ENCODE data around the gene C19orf81. TPM values are rescaled to one million over a fixed set of nuclear protein-coding genes. Genes with fewer than 3 reads are reported as not detected.

C19orf81 gene
- polyA plus RNA-seq, 3 donors: not detected

DNA sequence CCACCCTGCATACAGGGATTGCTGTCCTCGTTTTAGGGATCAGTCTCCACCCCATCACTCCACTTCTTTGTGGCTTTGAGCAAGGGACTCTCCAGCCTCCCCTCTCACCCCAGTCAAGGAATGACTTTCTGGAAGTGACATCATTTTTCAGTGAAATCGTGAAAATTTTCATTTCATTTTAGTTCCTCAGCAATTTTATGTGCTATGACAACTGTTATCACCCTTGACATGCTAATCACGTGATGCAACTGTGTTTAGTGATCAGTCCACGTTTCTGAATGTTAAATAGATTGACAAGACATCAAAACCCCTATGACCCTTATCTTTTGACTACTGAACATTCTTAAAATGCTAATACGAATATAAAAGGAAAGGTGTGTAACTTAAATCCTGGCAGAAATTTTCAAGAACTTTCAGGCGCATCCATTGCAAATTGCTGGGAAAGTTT lies 8.0 kb downstream of the C19orf81 start:
- intact Hi-C loops (cut with micrococcal nuclease): no loop called here
- Histone ChIP-seq H3K36me3 (replicated peaks in 1 of 2; ENCODE audit: control insufficient read depth in 1 of 2, insufficient read depth in 2 of 2, low read length in 2 of 2) (no peaks in the 10 kb centered on the region), H3K27ac (ENCODE audit: low read depth in 1 of 2, low read length in 2 of 2) (no peak overlapping the region), H2AFZ (ENCODE audit: insufficient read depth, low read depth, low read length, poor library complexity, severe bottlenecking) (no peak overlapping the region), H3K9me3 (replicated peaks in 1 of 2; ENCODE audit: control insufficient read depth in 1 of 2, insufficient read depth in 1 of 2, low read length in 2 of 2) (peaks cover 28 to 34% of the 10 kb centered on the region in 2 donors), H3K4me1 (ENCODE audit: control insufficient read depth in 1 of 2, insufficient read depth in 2 of 2, low read length in 2 of 2) (peaks cover 14 to 18% of the 10 kb centered on the region in 2 donors), H4K20me1 (ENCODE audit: insufficient read depth, low read length) (no peaks in the 10 kb centered on the region), H3K4me2 (replicated peaks; ENCODE audit: extremely low read depth, low read length, poor library complexity, severe bottlenecking) (no peak overlapping the region), H3K79me2 (ENCODE audit: insufficient read depth, low read length) (no peaks in the 10 kb centered on the region), H3K27me3 (ENCODE audit: control insufficient read depth in 2 of 2, insufficient read depth in 2 of 2, low read length in 2 of 2) (peaks cover 11 to 29% of the 10 kb centered on the region in 2 donors), H3K4me3 (replicated peaks in 1 of 3; ENCODE audit: low read depth in 2 of 3, low read length in 3 of 3) (no peak overlapping the region), H3K9ac (ENCODE audit: insufficient read depth, low read length, poor library complexity, severe bottlenecking) (no peak overlapping the region)
- peaks cover 21 to 54% (median 45%) of the 10 kb centered on the region in 7 donors for H3K9me3 Mint-ChIP-seq
- H3K27me3 Mint-ChIP-seq (ENCODE audit: low read depth in 3 of 3): peaks cover 40 to 59% (median 56%) of the 10 kb centered on the region in 3 donors
- peak in 1 of 3 donors; percentile 13 for DNase-seq
- peak overlapping the region in 1 of 7 donors; percentile 66 for H3K27ac Mint-ChIP-seq
- WGBS (ENCODE audit: insufficient coverage): 92% methylated on average over 2 of the region's 6 CpGs
- H3K4me1 Mint-ChIP-seq: peaks cover 18% of the 10 kb centered on the region
- H3K4me3 Mint-ChIP-seq: peak overlapping the region; percentile 17 to 84
- TF ChIP-seq, protein P1, sequence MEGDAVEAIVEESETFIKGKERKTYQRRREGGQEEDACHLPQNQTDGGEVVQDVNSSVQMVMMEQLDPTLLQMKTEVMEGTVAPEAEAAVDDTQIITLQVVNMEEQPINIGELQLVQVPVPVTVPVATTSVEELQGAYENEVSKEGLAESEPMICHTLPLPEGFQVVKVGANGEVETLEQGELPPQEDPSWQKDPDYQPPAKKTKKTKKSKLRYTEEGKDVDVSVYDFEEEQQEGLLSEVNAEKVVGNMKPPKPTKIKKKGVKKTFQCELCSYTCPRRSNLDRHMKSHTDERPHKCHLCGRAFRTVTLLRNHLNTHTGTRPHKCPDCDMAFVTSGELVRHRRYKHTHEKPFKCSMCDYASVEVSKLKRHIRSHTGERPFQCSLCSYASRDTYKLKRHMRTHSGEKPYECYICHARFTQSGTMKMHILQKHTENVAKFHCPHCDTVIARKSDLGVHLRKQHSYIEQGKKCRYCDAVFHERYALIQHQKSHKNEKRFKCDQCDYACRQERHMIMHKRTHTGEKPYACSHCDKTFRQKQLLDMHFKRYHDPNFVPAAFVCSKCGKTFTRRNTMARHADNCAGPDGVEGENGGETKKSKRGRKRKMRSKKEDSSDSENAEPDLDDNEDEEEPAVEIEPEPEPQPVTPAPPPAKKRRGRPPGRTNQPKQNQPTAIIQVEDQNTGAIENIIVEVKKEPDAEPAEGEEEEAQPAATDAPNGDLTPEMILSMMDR (IDR thresholded peaks at IDR 0.05): no peak
- peaks cover 0 to 4% of the 10 kb centered on the region in 2 donors for H3K36me3 Mint-ChIP-seq

DNA sequence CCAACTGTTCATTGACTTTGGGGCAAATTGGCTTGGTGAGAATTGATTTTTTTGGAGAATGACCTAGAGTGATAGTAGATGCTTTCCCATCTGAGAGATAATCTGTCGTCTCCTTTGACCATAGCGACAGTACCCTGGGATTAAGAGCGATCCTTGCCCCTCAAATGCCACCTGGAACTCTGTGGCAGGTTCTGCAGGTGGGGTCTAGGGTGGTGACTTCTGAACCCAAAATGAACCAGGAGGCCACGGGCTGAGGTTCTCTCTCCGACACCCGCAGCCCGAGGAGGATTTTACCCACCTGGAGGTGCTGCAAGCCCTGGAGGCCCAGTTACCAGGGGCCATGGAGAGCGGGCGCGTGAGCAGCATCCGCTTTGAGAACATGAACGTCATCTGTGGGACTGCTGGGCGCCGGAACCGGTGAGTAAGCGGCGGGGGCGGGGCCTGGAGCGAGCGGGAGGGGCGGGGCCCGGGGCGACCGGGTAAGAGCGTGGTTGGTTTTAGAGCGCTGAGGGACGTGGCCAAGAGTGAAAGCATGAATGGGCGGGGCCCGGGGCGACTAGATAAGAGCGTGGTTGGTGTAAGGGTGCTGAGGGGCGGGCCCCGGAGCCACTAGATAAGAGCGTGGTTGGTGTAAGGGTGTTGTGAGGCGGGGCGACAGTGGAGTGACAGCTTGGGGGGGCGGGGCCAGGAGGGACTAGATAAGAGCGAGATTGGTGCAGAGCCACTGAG lies 8.6 kb downstream of the C19orf81 start:
- H3K27ac Mint-ChIP-seq: peak overlapping the region in 5 of 7 donors; percentile 15 to 92 (median 28)
- peak overlapping the region; percentile 64 to 84 for H3K4me3 Mint-ChIP-seq
- no peak overlapping the region for H3K27ac ChIP-seq (ENCODE audit: low read depth in 1 of 2, low read length in 2 of 2)
- no peak overlapping the region for H3K9ac ChIP-seq (ENCODE audit: insufficient read depth, low read length, poor library complexity, severe bottlenecking)
- no peaks in the 10 kb centered on the region for H4K20me1 ChIP-seq (ENCODE audit: insufficient read depth, low read length)
- H3K4me3 ChIP-seq (replicated peaks in 1 of 3; ENCODE audit: low read depth in 2 of 3, low read length in 3 of 3): peak overlapping the region in 1 of 3 experiments; percentile 54
- peaks cover 28 to 34% of the 10 kb centered on the region in 2 donors for H3K9me3 ChIP-seq (replicated peaks in 1 of 2; ENCODE audit: control insufficient read depth in 1 of 2, insufficient read depth in 1 of 2, low read length in 2 of 2)
- H3K79me2 ChIP-seq (ENCODE audit: insufficient read depth, low read length): no peaks in the 10 kb centered on the region
- H3K9me3 Mint-ChIP-seq: peaks cover 21 to 57% (median 45%) of the 10 kb centered on the region in 7 donors
- H3K36me3 Mint-ChIP-seq: peaks cover 0 to 4% of the 10 kb centered on the region in 2 donors
- no peaks in the 10 kb centered on the region for H3K36me3 ChIP-seq (replicated peaks in 1 of 2; ENCODE audit: control insufficient read depth in 1 of 2, insufficient read depth in 2 of 2, low read length in 2 of 2)
- DNase-seq: peak; percentile 66 to 85 (median 75)
- WGBS (ENCODE audit: insufficient coverage): 4% methylated on average over 36 of the region's 38 CpGs
- intact Hi-C loops (cut with micrococcal nuclease): no loop called here
- H3K27me3 Mint-ChIP-seq (ENCODE audit: low read depth in 3 of 3): peaks cover 41 to 62% (median 60%) of the 10 kb centered on the region in 3 donors
- H3K27me3 ChIP-seq (ENCODE audit: control insufficient read depth in 2 of 2, insufficient read depth in 2 of 2, low read length in 2 of 2): peaks cover 11 to 26% of the 10 kb centered on the region in 2 donors
- peaks cover 14 to 18% of the 10 kb centered on the region in 2 donors for H3K4me1 ChIP-seq (ENCODE audit: control insufficient read depth in 1 of 2, insufficient read depth in 2 of 2, low read length in 2 of 2)
- H3K4me2 ChIP-seq (replicated peaks; ENCODE audit: extremely low read depth, low read length, poor library complexity, severe bottlenecking): peak overlapping the region; percentile 47
- TF ChIP-seq, protein P1 (IDR thresholded peaks at IDR 0.05): no peak
- H2AFZ ChIP-seq (ENCODE audit: insufficient read depth, low read depth, low read length, poor library complexity, severe bottlenecking): peak overlapping the region; percentile 61
- peaks cover 18% of the 10 kb centered on the region for H3K4me1 Mint-ChIP-seq

Measured in CD14-positive monocyte (primary cell).